Measurements from ENCODE around the gene ST3GAL2. TPM values are rescaled to one million over a fixed set of nuclear protein-coding genes. Genes with fewer than 3 reads are reported as not detected.

ST3GAL2 gene
- total RNA-seq, 1 experiment from 2014 or later = 48.1 TPM

- Histone ChIP-seq H3K27ac (ENCODE audit: low read length) (peak overlapping the region; percentile 89), H3K9me3 (ENCODE audit: low read length) (no peaks in the 10 kb centered on the region), H3K9ac (ENCODE audit: low read length) (peak overlapping the region; percentile 89), H4K20me1 (ENCODE audit: insufficient read depth, low read depth, low read length) (peaks cover 4% of the 10 kb centered on the region; the same call in 1 of the 2 replicates), H3K4me2 (ENCODE audit: low read depth, low read length, poor library complexity, severe bottlenecking) (peak overlapping the region; percentile 87), H3K79me2 (ENCODE audit: low read length) (peaks cover 50% of the 10 kb centered on the region), H3K27me3 (ENCODE audit: low read length) (no peaks in the 10 kb centered on the region), H3K36me3 (ENCODE audit: insufficient read depth, low read length) (no peaks in the 10 kb centered on the region), H3K4me3 (ENCODE audit: low read length) (peak overlapping the region; percentile 96), H3K9me2 (replicated peaks; ENCODE audit: insufficient read depth, low read length) (no peaks in the 10 kb centered on the region), H2AFZ (ENCODE audit: low read length) (no peak overlapping the region), H3K4me1 (ENCODE audit: low read length) (peaks cover 59% of the 10 kb centered on the region)
- peak; percentile 77 for DNase-seq
Measured at GRCh38 chr16:70437017-70437581, 1.8 kb downstream of the ST3GAL2 start.

GRCh38 chr16:70434484-70435260, 4.2 kb downstream of the ST3GAL2 start:
- peak overlapping the region; percentile 99 for H3K27ac ChIP-seq (ENCODE audit: low read length)
- peak overlapping the region; percentile 29 for H3K9ac ChIP-seq (ENCODE audit: low read length)
- H3K4me2 ChIP-seq (ENCODE audit: low read depth, low read length, poor library complexity, severe bottlenecking) = peak overlapping the region; percentile 72

GRCh38 chr16:70433458-70434103, 5.3 kb downstream of the ST3GAL2 start:
- no peaks in the 10 kb centered on the region for H3K9me3 ChIP-seq (ENCODE audit: low read length)
- peaks cover 84% of the 10 kb centered on the region for H3K4me1 ChIP-seq (ENCODE audit: low read length)
- no peak overlapping the region for H2AFZ ChIP-seq (ENCODE audit: low read length)
- peaks cover 56% of the 10 kb centered on the region for H3K79me2 ChIP-seq (ENCODE audit: low read length)
- no peak for DNase-seq
- H3K9me2 ChIP-seq (replicated peaks; ENCODE audit: insufficient read depth, low read length) = no peaks in the 10 kb centered on the region
- peak overlapping the region; percentile 53 for H3K4me3 ChIP-seq (ENCODE audit: low read length)
- peaks cover 4% of the 10 kb centered on the region; the same call in 1 of the 2 replicates for H4K20me1 ChIP-seq (ENCODE audit: insufficient read depth, low read depth, low read length)
- peak overlapping the region; percentile 67 for H3K9ac ChIP-seq (ENCODE audit: low read length)
- no peaks in the 10 kb centered on the region for H3K27me3 ChIP-seq (ENCODE audit: low read length)
- H3K4me2 ChIP-seq (ENCODE audit: low read depth, low read length, poor library complexity, severe bottlenecking) = peak overlapping the region; percentile 72
- no peaks in the 10 kb centered on the region for H3K36me3 ChIP-seq (ENCODE audit: insufficient read depth, low read length)
- H3K27ac ChIP-seq (ENCODE audit: low read length) = peak overlapping the region; percentile 99

More at GRCh38 chr16:70434484-70435260, 4.2 kb downstream of the ST3GAL2 start:
- no peaks in the 10 kb centered on the region for H3K9me3 ChIP-seq (ENCODE audit: low read length)
- no peaks in the 10 kb centered on the region for H3K9me2 ChIP-seq (replicated peaks; ENCODE audit: insufficient read depth, low read length)
- no peak for DNase-seq
- H2AFZ ChIP-seq (ENCODE audit: low read length) = no peak overlapping the region
- no peaks in the 10 kb centered on the region for H3K36me3 ChIP-seq (ENCODE audit: insufficient read depth, low read length)
- peaks cover 4% of the 10 kb centered on the region; the same call in 1 of the 2 replicates for H4K20me1 ChIP-seq (ENCODE audit: insufficient read depth, low read depth, low read length)
- no peak overlapping the region for H3K4me3 ChIP-seq (ENCODE audit: low read length)
- H3K79me2 ChIP-seq (ENCODE audit: low read length) = peaks cover 50% of the 10 kb centered on the region
- H3K27me3 ChIP-seq (ENCODE audit: low read length) = no peaks in the 10 kb centered on the region
- peaks cover 76% of the 10 kb centered on the region for H3K4me1 ChIP-seq (ENCODE audit: low read length)

- Histone ChIP-seq H3K4me1 (ENCODE audit: low read length) (peaks cover 91% of the 10 kb centered on the region), H3K4me2 (ENCODE audit: low read depth, low read length, poor library complexity, severe bottlenecking) (peak overlapping the region; percentile 72), H3K9me2 (replicated peaks; ENCODE audit: insufficient read depth, low read length) (no peaks in the 10 kb centered on the region), H3K36me3 (ENCODE audit: insufficient read depth, low read length) (no peaks in the 10 kb centered on the region), H3K4me3 (ENCODE audit: low read length) (peak overlapping the region; percentile 53), H3K27me3 (ENCODE audit: low read length) (no peaks in the 10 kb centered on the region), H3K9me3 (ENCODE audit: low read length) (no peaks in the 10 kb centered on the region), H2AFZ (ENCODE audit: low read length) (no peak overlapping the region), H3K79me2 (ENCODE audit: low read length) (peaks cover 56% of the 10 kb centered on the region), H4K20me1 (ENCODE audit: insufficient read depth, low read depth, low read length) (peaks cover 4% of the 10 kb centered on the region; the same call in 1 of the 2 replicates), H3K9ac (ENCODE audit: low read length) (peak overlapping the region; percentile 67), H3K27ac (ENCODE audit: low read length) (peak overlapping the region; percentile 99)
- peak; percentile 92 for DNase-seq
Measured at GRCh38 chr16:70432723-70433457, 6.0 kb downstream of the ST3GAL2 start.

- peaks cover 56% of the 10 kb centered on the region for H3K79me2 ChIP-seq (ENCODE audit: low read length)
- H3K27ac ChIP-seq (ENCODE audit: low read length) = peak overlapping the region; percentile 99
- peak overlapping the region; percentile 67 for H3K9ac ChIP-seq (ENCODE audit: low read length)
- H3K4me2 ChIP-seq (ENCODE audit: low read depth, low read length, poor library complexity, severe bottlenecking) = peak overlapping the region; percentile 72
- DNase-seq = no peak
- H2AFZ ChIP-seq (ENCODE audit: low read length) = no peak overlapping the region
- no peaks in the 10 kb centered on the region for H3K36me3 ChIP-seq (ENCODE audit: insufficient read depth, low read length)
- H3K9me3 ChIP-seq (ENCODE audit: low read length) = no peaks in the 10 kb centered on the region
- H3K9me2 ChIP-seq (replicated peaks; ENCODE audit: insufficient read depth, low read length) = no peaks in the 10 kb centered on the region
- H4K20me1 ChIP-seq (ENCODE audit: insufficient read depth, low read depth, low read length) = peaks cover 4% of the 10 kb centered on the region; the same call in 1 of the 2 replicates
- peak overlapping the region; percentile 53; the same call in 1 of the 2 replicates for H3K4me3 ChIP-seq (ENCODE audit: low read length)
- no peaks in the 10 kb centered on the region for H3K27me3 ChIP-seq (ENCODE audit: low read length)
- H3K4me1 ChIP-seq (ENCODE audit: low read length) = peaks cover 87% of the 10 kb centered on the region
Measured at GRCh38 chr16:70432356-70432722, 6.6 kb downstream of the ST3GAL2 start.

- peak; percentile 93 for DNase-seq
- no peak overlapping the region for H2AFZ ChIP-seq (ENCODE audit: low read length)
- H3K4me2 ChIP-seq (ENCODE audit: low read depth, low read length, poor library complexity, severe bottlenecking) = peak overlapping the region; percentile 84
- H3K4me1 ChIP-seq (ENCODE audit: low read length) = peaks cover 74% of the 10 kb centered on the region
- H3K9ac ChIP-seq (ENCODE audit: low read length) = peak overlapping the region; percentile 76
- peaks cover 52% of the 10 kb centered on the region for H3K79me2 ChIP-seq (ENCODE audit: low read length)
- H3K9me3 ChIP-seq (ENCODE audit: low read length) = no peaks in the 10 kb centered on the region
- no peaks in the 10 kb centered on the region for H4K20me1 ChIP-seq (ENCODE audit: insufficient read depth, low read depth, low read length)
- no peaks in the 10 kb centered on the region for H3K9me2 ChIP-seq (replicated peaks; ENCODE audit: insufficient read depth, low read length)
- peak overlapping the region; percentile 58 for H3K4me3 ChIP-seq (ENCODE audit: low read length)
- H3K36me3 ChIP-seq (ENCODE audit: insufficient read depth, low read length) = 0 out of 2 replicates have a peak, but pooled peaks cover under 1% of the 10 kb centered on the region
- H3K27me3 ChIP-seq (ENCODE audit: low read length) = no peaks in the 10 kb centered on the region
- peak overlapping the region; percentile 99 for H3K27ac ChIP-seq (ENCODE audit: low read length)
Measured at GRCh38 chr16:70430667-70431536, 8.0 kb downstream of the ST3GAL2 start.

GRCh38 chr16:70429888-70430666, 8.8 kb downstream of the ST3GAL2 start:
- no peaks in the 10 kb centered on the region for H3K27me3 ChIP-seq (ENCODE audit: low read length)
- H2AFZ ChIP-seq (ENCODE audit: low read length) = no peak overlapping the region
- H3K4me3 ChIP-seq (ENCODE audit: low read length) = peak overlapping the region; percentile 48
- H3K4me2 ChIP-seq (ENCODE audit: low read depth, low read length, poor library complexity, severe bottlenecking) = peak overlapping the region; percentile 62
- H3K9me2 ChIP-seq (replicated peaks; ENCODE audit: insufficient read depth, low read length) = no peaks in the 10 kb centered on the region
- 0 out of 2 replicates have a peak, but pooled peaks cover 3% of the 10 kb centered on the region for H3K36me3 ChIP-seq (ENCODE audit: insufficient read depth, low read length)
- peak overlapping the region; percentile 99 for H3K27ac ChIP-seq (ENCODE audit: low read length)
- DNase-seq = peak; percentile 92
- H3K9me3 ChIP-seq (ENCODE audit: low read length) = no peaks in the 10 kb centered on the region
- no peaks in the 10 kb centered on the region for H4K20me1 ChIP-seq (ENCODE audit: insufficient read depth, low read depth, low read length)
- peak overlapping the region; percentile 73 for H3K9ac ChIP-seq (ENCODE audit: low read length)
- H3K79me2 ChIP-seq (ENCODE audit: low read length) = peaks cover 58% of the 10 kb centered on the region
- H3K4me1 ChIP-seq (ENCODE audit: low read length) = peaks cover 72% of the 10 kb centered on the region
